ENCODE measurements around the gene TMEM190.
"Not testable (repeated sequence)": the region's sequence is repeated elsewhere in the genome, so short reads cannot be mapped to it uniquely, and the experiment has no call there.

Gene TMEM190

GRCh38 chr19:55376241-55376933 is at the start of gene TMEM190:
Gene TMEM190, plus strand, starts transcription at chr19:55376826. Its CDS starts 28 bp downstream, at chr19:55376854.
- no peak for DNase-seq

GRCh38 chr19:55328774-55329318 is 47.8 kb upstream of the TMEM190 start:
- DNase-seq = not testable (repeated sequence)

- DNase-seq = not testable (repeated sequence)
These were observed 46.8 kb upstream of the TMEM190 start for GRCh38 chr19:55329791-55330190.

GRCh38 chr19:55333870-55334269 is 42.8 kb upstream of the TMEM190 start:
- no peak for DNase-seq

- DNase-seq = no peak
These were observed 40.5 kb upstream of the TMEM190 start for GRCh38 chr19:55336101-55336500.

GRCh38 chr19:55339105-55339888 is 37.3 kb upstream of the TMEM190 start, which contains the start of gene KMT5C:
Gene KMT5C, plus strand, starts transcription at chr19:55339876. Its CDS starts 2,061 bp downstream, at chr19:55341937.
- DNase-seq = peak; percentile 100

GRCh38 chr19:55339889-55340783 is 36.5 kb upstream of the TMEM190 start:
- DNase-seq = no peak

- no peak for DNase-seq
These were observed 35.9 kb upstream of the TMEM190 start for GRCh38 chr19:55340784-55341147.

GRCh38 chr19:55341171-55341588 is 35.4 kb upstream of the TMEM190 start:
- DNase-seq = peak; percentile 43 to 48

- no peak for DNase-seq
These were observed 34.8 kb upstream of the TMEM190 start for GRCh38 chr19:55341595-55342531.

GRCh38 chr19:55344444-55344843 is 32.2 kb upstream of the TMEM190 start:
- DNase-seq = no peak

- DNase-seq = no peak
These were observed 31.4 kb upstream of the TMEM190 start for GRCh38 chr19:55345101-55345817.

- DNase-seq = no peak
These were observed 30.6 kb upstream of the TMEM190 start for GRCh38 chr19:55345818-55346724.

GRCh38 chr19:55346725-55347441 is 29.7 kb upstream of the TMEM190 start:
- DNase-seq = no peak

GRCh38 chr19:55347442-55348009 is 29.1 kb upstream of the TMEM190 start:
- no peak for DNase-seq

GRCh38 chr19:55348317-55349034 is 28.1 kb upstream of the TMEM190 start:
- DNase-seq = no peak

GRCh38 chr19:55350620-55351315 is 25.9 kb upstream of the TMEM190 start:
- no peak for DNase-seq

All from activated CD4-positive, alpha-beta T cell treated with anti-CD3 and anti-CD28 coated beads, Interleukin-2, amount 50 U/mL, for 4 hours (primary cell).